ENCODE data around the gene ASPDH. TPM values are rescaled to one million over a fixed set of nuclear protein-coding genes. Genes with fewer than 3 reads are reported as not detected.

The ASPDH gene
- total and polyA plus RNA-seq, 2 donors from 2014 or later: 115 TPM; not detected in 1

GRCh38 chr19:50549927-50550593 is 36.3 kb upstream of the ASPDH start:
- no peaks in the 10 kb centered on the region for H3K27me3 ChIP-seq (ENCODE audit: control insufficient read depth, insufficient read depth, low read length)
- H3K9me3 ChIP-seq (ENCODE audit: control insufficient read depth in 2 of 3, insufficient read depth in 1 of 3, low read length in 3 of 3): no peaks in the 10 kb centered on the region
- no peaks in the 10 kb centered on the region for H3K36me3 ChIP-seq (ENCODE audit: control insufficient read depth in 2 of 3, insufficient read depth in 3 of 3, low read length in 3 of 3)
- DNase-seq (peak in 1 of 5 donors; percentile 31), FAIRE-seq (no peak)
- intact Hi-C loops (cut with DNase I): no loop called here
- no peak for TF ChIP-seq CTCF (IDR thresholded peaks at IDR 0.05; ENCODE audit: borderline replicate concordance, extremely low read depth, insufficient read depth)
- H3K9ac ChIP-seq (ENCODE audit: low read length in 3 of 3): no peak overlapping the region
- no peaks in the 10 kb centered on the region for H3K4me1 ChIP-seq (ENCODE audit: control insufficient read depth in 2 of 3, insufficient read depth in 2 of 3, low read depth in 1 of 3, low read length in 3 of 3)
- no peak overlapping the region for H3K27ac ChIP-seq (ENCODE audit: low read depth in 2 of 2, low read length in 2 of 2)
- no peak overlapping the region for H3K4me3 ChIP-seq (ENCODE audit: low read length in 3 of 3)

GRCh38 chr19:50549059-50549926 is 35.6 kb upstream of the ASPDH start:
- intact Hi-C loops (cut with DNase I): no loop called here
- DNase-seq (no peak), FAIRE-seq (no peak)
- H3K9me3 ChIP-seq (ENCODE audit: control insufficient read depth in 2 of 3, insufficient read depth in 1 of 3, low read length in 3 of 3): no peaks in the 10 kb centered on the region
- no peak overlapping the region for H3K9ac ChIP-seq (ENCODE audit: low read length in 3 of 3)
- H3K27me3 ChIP-seq (ENCODE audit: control insufficient read depth, insufficient read depth, low read length): no peaks in the 10 kb centered on the region
- no peaks in the 10 kb centered on the region for H3K36me3 ChIP-seq (ENCODE audit: control insufficient read depth in 2 of 3, insufficient read depth in 3 of 3, low read length in 3 of 3)
- no peak overlapping the region for H3K4me3 ChIP-seq (ENCODE audit: low read length in 3 of 3)
- H3K4me1 ChIP-seq (ENCODE audit: control insufficient read depth in 2 of 3, insufficient read depth in 2 of 3, low read depth in 1 of 3, low read length in 3 of 3): no peaks in the 10 kb centered on the region
- TF ChIP-seq CTCF (IDR thresholded peaks at IDR 0.05; ENCODE audit: borderline replicate concordance, extremely low read depth, insufficient read depth): no peak
- H3K27ac ChIP-seq (ENCODE audit: low read depth in 2 of 2, low read length in 2 of 2): no peak overlapping the region

- no peak for FAIRE-seq
Observed at GRCh38 chr19:50548191-50549058, 34.7 kb upstream of the ASPDH start.

More at GRCh38 chr19:50548191-50549058, 34.7 kb upstream of the ASPDH start:
- no peak for TF ChIP-seq CTCF (IDR thresholded peaks at IDR 0.05; ENCODE audit: borderline replicate concordance, extremely low read depth, insufficient read depth)
- Histone ChIP-seq H3K9ac (ENCODE audit: low read length in 3 of 3) (no peak overlapping the region), H3K27me3 (ENCODE audit: control insufficient read depth, insufficient read depth, low read length) (no peaks in the 10 kb centered on the region), H3K27ac (ENCODE audit: low read depth in 2 of 2, low read length in 2 of 2) (no peak overlapping the region), H3K36me3 (ENCODE audit: control insufficient read depth in 2 of 3, insufficient read depth in 3 of 3, low read length in 3 of 3) (no peaks in the 10 kb centered on the region), H3K9me3 (ENCODE audit: control insufficient read depth in 2 of 3, insufficient read depth in 1 of 3, low read length in 3 of 3) (no peaks in the 10 kb centered on the region), H3K4me3 (ENCODE audit: low read length in 3 of 3) (no peak overlapping the region), H3K4me1 (ENCODE audit: control insufficient read depth in 2 of 3, insufficient read depth in 2 of 3, low read depth in 1 of 3, low read length in 3 of 3) (no peaks in the 10 kb centered on the region)
- DNase-seq: no peak
- intact Hi-C loops (cut with DNase I): no loop called here

All from kidney (tissue), 14 donors.